ENCODE data around the gene FNDC3B.

FNDC3B gene

GRCh38 chr3:172094621-172095557 lies 55.5 kb downstream of the FNDC3B start:
- TF ChIP-seq, protein P1, sequence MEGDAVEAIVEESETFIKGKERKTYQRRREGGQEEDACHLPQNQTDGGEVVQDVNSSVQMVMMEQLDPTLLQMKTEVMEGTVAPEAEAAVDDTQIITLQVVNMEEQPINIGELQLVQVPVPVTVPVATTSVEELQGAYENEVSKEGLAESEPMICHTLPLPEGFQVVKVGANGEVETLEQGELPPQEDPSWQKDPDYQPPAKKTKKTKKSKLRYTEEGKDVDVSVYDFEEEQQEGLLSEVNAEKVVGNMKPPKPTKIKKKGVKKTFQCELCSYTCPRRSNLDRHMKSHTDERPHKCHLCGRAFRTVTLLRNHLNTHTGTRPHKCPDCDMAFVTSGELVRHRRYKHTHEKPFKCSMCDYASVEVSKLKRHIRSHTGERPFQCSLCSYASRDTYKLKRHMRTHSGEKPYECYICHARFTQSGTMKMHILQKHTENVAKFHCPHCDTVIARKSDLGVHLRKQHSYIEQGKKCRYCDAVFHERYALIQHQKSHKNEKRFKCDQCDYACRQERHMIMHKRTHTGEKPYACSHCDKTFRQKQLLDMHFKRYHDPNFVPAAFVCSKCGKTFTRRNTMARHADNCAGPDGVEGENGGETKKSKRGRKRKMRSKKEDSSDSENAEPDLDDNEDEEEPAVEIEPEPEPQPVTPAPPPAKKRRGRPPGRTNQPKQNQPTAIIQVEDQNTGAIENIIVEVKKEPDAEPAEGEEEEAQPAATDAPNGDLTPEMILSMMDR (IDR thresholded peaks at IDR 0.05; ENCODE audit: low read length, missing control alignments): no peak
- H3K4me3 ChIP-seq (replicated peaks; ENCODE audit: low read depth, low read length): no peak overlapping the region
- no peak for DNase-seq (ENCODE audit: low read depth)

DNA sequence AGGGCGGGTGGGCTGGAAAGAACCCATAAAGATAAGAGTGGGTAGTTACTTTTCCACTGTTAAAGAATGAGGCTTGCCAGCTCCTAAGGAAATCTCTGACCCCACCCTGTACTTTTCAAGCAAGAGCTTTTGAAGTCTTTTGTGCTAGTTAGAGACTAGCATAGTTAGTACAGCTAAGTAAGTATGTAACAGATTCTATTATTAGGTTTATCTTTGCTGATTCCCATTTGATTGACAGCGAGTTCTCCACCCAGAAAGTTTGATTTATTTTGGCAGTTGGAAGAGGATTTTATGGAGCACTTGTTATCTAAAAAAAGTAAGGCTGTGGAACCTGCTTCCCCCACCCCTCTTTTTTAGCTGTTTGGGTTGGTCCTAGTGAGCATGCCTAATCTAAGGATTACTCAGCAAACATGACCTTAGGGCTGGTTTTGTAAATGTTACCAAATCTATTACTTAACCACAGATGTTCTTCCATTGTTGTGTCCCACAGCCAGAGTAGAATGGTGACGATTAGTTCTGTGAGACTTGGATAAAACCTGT lies 57.6 kb downstream of the FNDC3B start:
- TF ChIP-seq, protein P1 (IDR thresholded peaks at IDR 0.05; ENCODE audit: low read length, missing control alignments): no peak
- peak; percentile 90 for DNase-seq (ENCODE audit: low read depth)
- H3K4me3 ChIP-seq (replicated peaks; ENCODE audit: low read depth, low read length): no peak overlapping the region

DNA sequence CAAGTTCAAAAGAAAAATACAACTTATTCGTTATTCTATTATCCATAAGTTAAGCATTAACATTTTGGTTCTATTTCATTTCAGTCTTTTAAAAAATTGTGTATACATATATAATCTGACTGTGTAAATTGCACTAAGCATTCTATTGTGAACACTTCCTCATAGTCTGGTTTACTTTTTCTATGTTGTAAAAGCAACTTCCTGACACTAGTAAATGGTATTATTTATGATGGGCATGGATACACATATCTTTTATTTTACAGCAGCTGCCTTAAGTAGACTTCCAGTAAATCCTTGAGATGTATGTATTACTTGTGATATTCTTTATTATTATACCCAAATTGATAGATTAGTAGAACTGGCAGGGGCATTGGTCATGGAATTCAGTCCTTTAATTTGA lies 58.2 kb downstream of the FNDC3B start:
- H3K4me3 ChIP-seq (replicated peaks; ENCODE audit: low read depth, low read length): no peak overlapping the region
- TF ChIP-seq, protein P1 (IDR thresholded peaks at IDR 0.05; ENCODE audit: low read length, missing control alignments): no peak
- DNase-seq (ENCODE audit: low read depth): no peak

GRCh38 chr3:172098698-172099494 lies 59.5 kb downstream of the FNDC3B start:
- TF ChIP-seq, protein P1 (IDR thresholded peaks at IDR 0.05; ENCODE audit: low read length, missing control alignments): no peak
- no peak for DNase-seq (ENCODE audit: low read depth)
- no peak overlapping the region for H3K4me3 ChIP-seq (replicated peaks; ENCODE audit: low read depth, low read length)

- no peak overlapping the region for H3K4me3 ChIP-seq (replicated peaks; ENCODE audit: low read depth, low read length)
- TF ChIP-seq, protein P1 (IDR thresholded peaks at IDR 0.05; ENCODE audit: low read length, missing control alignments): no peak
- DNase-seq (ENCODE audit: low read depth): no peak
These were observed 60.1 kb downstream of the FNDC3B start for GRCh38 chr3:172099495-172099808.

DNA sequence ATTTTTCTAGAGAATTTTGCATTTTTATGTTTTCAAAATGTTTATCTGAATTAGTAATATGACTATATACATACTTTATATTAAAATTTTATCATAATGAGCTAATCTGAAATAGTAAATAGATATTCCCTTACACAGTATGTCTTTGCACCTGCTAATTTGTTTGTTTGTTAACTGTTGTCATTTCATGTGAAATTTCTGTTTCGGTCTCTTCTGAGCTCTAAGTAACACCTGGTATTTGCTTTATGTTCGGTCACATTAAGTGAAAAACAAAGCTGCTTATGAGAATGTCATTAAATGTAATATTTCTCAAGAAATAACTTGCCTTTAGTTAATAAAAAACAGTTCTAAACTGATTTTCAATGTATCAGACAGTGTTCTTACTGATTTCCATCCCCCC lies 61.1 kb downstream of the FNDC3B start:
- no peak for DNase-seq (ENCODE audit: low read depth)
- TF ChIP-seq, protein P1 (IDR thresholded peaks at IDR 0.05; ENCODE audit: low read length, missing control alignments): no peak
- H3K4me3 ChIP-seq (replicated peaks; ENCODE audit: low read depth, low read length): no peak overlapping the region
